H1 (cell line): Measurements from ENCODE around the gene PRDM1. TPM values are rescaled to one million over a fixed set of nuclear protein-coding genes. Genes with fewer than 3 reads are reported as not detected.

ENCODE experiments used
- CTCF ChIA-PET: fragments of 300-600 bp; sonication (Branson Sonifier 250); formaldehyde crosslinking; loops from one replicate; lab custom pipeline; 2021; ENCODE audit not compliant: partially characterized antibody; lab: Charles Lee
- POLR2A ChIA-PET: fragments of 300-600 bp; sonication (Branson Sonifier 250); formaldehyde crosslinking; loops from one replicate; lab custom pipeline; 2021; ENCODE audit warnings: inconsistent platforms; ENCODE audit not compliant: partially characterized antibody; lab: Charles Lee
- DNase-seq, 2 experiments: peaks; one replicate each; pipeline versions ENCODE4 v3.0.0 to v3.0.0-alpha.2; 2010 to 2022; ENCODE audit warnings: low spot score in 2 of 2, low read depth in 1 of 2, mixed read lengths in 1 of 2
- FAIRE-seq: peaks from 2 replicates; lab custom pipeline; 2011; peaks lifted over from hg19 to GRCh38; lab: Jason Lieb, UNC
- H2AFZ ChIP-seq: 2 replicates; pipeline ENCODE4 v1.8.1; 2012; ENCODE audit warnings: low read length, inconsistent platforms
- H2AK5ac ChIP-seq: 2 replicates; pipeline ENCODE4 v1.6.1; 2013; ENCODE audit warnings: low read depth, low read length
- H2BK120ac ChIP-seq: replicated peaks from 2 replicates; pipeline ENCODE3; 2013; ENCODE audit warnings: low read depth, low read length, inconsistent platforms
- H2BK12ac ChIP-seq: 2 replicates; pipeline ENCODE4 v1.6.1; 2013; ENCODE audit warnings: low read depth, low read length
- H2BK15ac ChIP-seq: 2 replicates; pipeline ENCODE4 v1.6.1; 2013; ENCODE audit warnings: low read length
- H2BK20ac ChIP-seq: 2 replicates; pipeline ENCODE4 v1.6.1; 2013; ENCODE audit warnings: low read length
- H2BK5ac ChIP-seq: 2 replicates; pipeline ENCODE4 v1.6.1; 2013; ENCODE audit warnings: low read depth, low read length
- H3K14ac ChIP-seq: 2 replicates; pipeline ENCODE4 v1.6.1; 2013; ENCODE audit warnings: inconsistent platforms; ENCODE audit not compliant: insufficient read length
- H3K18ac ChIP-seq: 2 replicates; pipeline ENCODE4 v1.6.1; 2013; ENCODE audit warnings: low read length; ENCODE audit errors: extremely low read depth
- H3K23ac ChIP-seq: 2 replicates; pipeline ENCODE4 v1.6.1; 2013; ENCODE audit warnings: inconsistent platforms; ENCODE audit not compliant: insufficient read length
- H3K23me2 ChIP-seq: 2 replicates; pipeline ENCODE4 v1.6.1; 2013; ENCODE audit warnings: low read depth, low read length
- H3K27ac ChIP-seq: 2 replicates; pipeline ENCODE4 v1.6.1; 2011; ENCODE audit warnings: low read depth, low read length, inconsistent platforms
- H3K27me3 ChIP-seq, 4 experiments: replicated peaks in 1 of 4; 1 replicate in 1 of 4; 2 replicates in 3 of 4; pipeline versions ENCODE4 v1.6.1 to v1.8.1; 2011 to 2013; ENCODE audit warnings: low read length in 3 of 4, mild to moderate bottlenecking in 3 of 4, inconsistent platforms in 2 of 4, mixed read lengths in 2 of 4, moderate library complexity in 1 of 4; ENCODE audit not compliant: control insufficient read depth in 3 of 4, insufficient read depth in 3 of 4; ENCODE audit errors: extremely low read depth in 1 of 4
- H3K36me3 ChIP-seq, 4 experiments: 2 replicates each; pipeline versions ENCODE4 v1.6.1 to v1.8.1; 2011 to 2013; ENCODE audit warnings: mild to moderate bottlenecking in 4 of 4, low read length in 3 of 4, moderate library complexity in 2 of 4, control low read depth in 1 of 4, inconsistent platforms in 1 of 4; ENCODE audit not compliant: insufficient read depth in 4 of 4, control insufficient read depth in 2 of 4
- H3K4ac ChIP-seq: replicated peaks from 2 replicates; pipeline ENCODE3; 2013; ENCODE audit warnings: low read length, low read depth, mixed read lengths, inconsistent platforms; ENCODE audit not compliant: insufficient read length
- H3K4me1 ChIP-seq, 4 experiments: replicated peaks in 1 of 4; 1 replicate in 1 of 4; 2 replicates in 3 of 4; pipeline versions ENCODE4 v1.6.1 to v1.8.1; 2011 to 2013; ENCODE audit warnings: low read length in 3 of 4, inconsistent platforms in 2 of 4, mixed read lengths in 1 of 4; ENCODE audit not compliant: insufficient read depth in 4 of 4, control insufficient read depth in 3 of 4
- H3K4me2 ChIP-seq, 2 experiments: 2 replicates each; pipeline versions ENCODE4 v1.6.1 to v1.8.1; 2011 to 2013; ENCODE audit warnings: low read depth in 2 of 2, low read length in 2 of 2, control low read depth in 1 of 2, inconsistent platforms in 1 of 2, mild to moderate bottlenecking in 1 of 2; ENCODE audit not compliant: insufficient read depth in 1 of 2
- H3K4me3 ChIP-seq, 4 experiments: fragments of 200-600, 300-600 bp in 1 of 4; sonication (generic), shearing (Covaris generic), sonication (Bioruptor Twin) in 1 of 4; 2 replicates each; pipeline versions ENCODE4 v1.5.1 to v1.8.1; 2011 to 2016; ENCODE audit warnings: low read length in 4 of 4, low read depth in 3 of 4, control low read depth in 2 of 4, inconsistent platforms in 2 of 4, mild to moderate bottlenecking in 2 of 4, mixed read lengths in 1 of 4, moderate library complexity in 1 of 4; ENCODE audit not compliant: insufficient read depth in 2 of 4; ENCODE audit errors: extremely low read depth in 1 of 4
- H3K56ac ChIP-seq: replicated peaks from 2 replicates; pipeline ENCODE3; 2013; ENCODE audit warnings: low read depth, mild to moderate bottlenecking, mixed read lengths, low read length, inconsistent platforms; ENCODE audit not compliant: insufficient read length
- H3K79me1 ChIP-seq: 2 replicates; pipeline ENCODE4 v1.6.1; 2013; ENCODE audit warnings: low read depth, low read length, control low read depth
- H3K79me2 ChIP-seq, 2 experiments: 2 replicates each; pipeline versions ENCODE4 v1.6.1 to v1.8.1; 2012 to 2013; ENCODE audit warnings: low read length in 2 of 2, mild to moderate bottlenecking in 2 of 2, inconsistent platforms in 1 of 2; ENCODE audit not compliant: insufficient read depth in 2 of 2, control insufficient read depth in 1 of 2
- H3K9ac ChIP-seq, 4 experiments: replicated peaks in 1 of 4; 1 replicate in 1 of 4; 2 replicates in 3 of 4; pipeline versions ENCODE4 v1.6.1 to v1.8.1; 2011 to 2013; ENCODE audit warnings: low read depth in 3 of 4, low read length in 3 of 4, control low read depth in 2 of 4, mild to moderate bottlenecking in 2 of 4, moderate library complexity in 2 of 4, inconsistent platforms in 1 of 4; ENCODE audit errors: extremely low read depth in 1 of 4
- H3K9me3 ChIP-seq, 2 experiments: 2 replicates each; pipeline versions ENCODE4 v1.6.1 to v1.8.1; 2012 to 2013; ENCODE audit warnings: mild to moderate bottlenecking in 2 of 2, moderate library complexity in 2 of 2, control low read depth in 1 of 2, inconsistent platforms in 1 of 2, low read depth in 1 of 2, low read length in 1 of 2, mixed read lengths in 1 of 2; ENCODE audit not compliant: insufficient read depth in 2 of 2
- H4K20me1 ChIP-seq, 2 experiments: replicated peaks in 1 of 2; 2 replicates each; pipeline versions ENCODE3 to v1.8.1; 2011 to 2013; ENCODE audit warnings: inconsistent platforms in 2 of 2, low read length in 2 of 2, mild to moderate bottlenecking in 1 of 2; ENCODE audit not compliant: insufficient read depth in 2 of 2, control insufficient read depth in 1 of 2
- H4K5ac ChIP-seq: 2 replicates; pipeline ENCODE4 v1.6.1; 2013; ENCODE audit warnings: low read length, low read depth, mixed read lengths, inconsistent platforms; ENCODE audit not compliant: insufficient read length
- H4K8ac ChIP-seq: 2 replicates; pipeline ENCODE4 v1.8.0; 2013; ENCODE audit warnings: mild to moderate bottlenecking, moderate library complexity, low read length, inconsistent platforms; ENCODE audit not compliant: insufficient read depth; ENCODE audit errors: extremely low read depth
- H4K91ac ChIP-seq: replicated peaks from 2 replicates; pipeline ENCODE3; 2013; ENCODE audit warnings: low read length, mixed read lengths, inconsistent platforms; ENCODE audit not compliant: insufficient read length
- BRCA1 ChIP-seq: IDR thresholded peaks from 2 replicates; pipeline ENCODE4 v1.6.1; 2012; ENCODE audit warnings: low read depth, low read length, improper control_type of control experiment
- CBX8 ChIP-seq: fragments of 300-800, 300-1000 bp; sonication (generic); IDR thresholded peaks from 2 replicates; pipeline ENCODE4 v1.7.1; 2016; ENCODE audit warnings: low read depth, low read length, borderline replicate concordance
- CTBP2 ChIP-seq: IDR thresholded peaks from 2 replicates; pipeline ENCODE4 v1.7.0; 2011; ENCODE audit warnings: borderline replicate concordance, mild to moderate bottlenecking, moderate library complexity, mixed read lengths, low read length; ENCODE audit not compliant: insufficient read depth, insufficient read length
- RAD21 ChIP-seq, 2 experiments: IDR thresholded peaks in 1 of 2; conservative IDR thresholded peaks in 1 of 2; 2 replicates each; pipeline ENCODE4 v1.6.1; 2011; ENCODE audit warnings: low read depth in 2 of 2, low read length in 2 of 2, improper control_type of control experiment in 1 of 2, inconsistent platforms in 1 of 2, mild to moderate bottlenecking in 1 of 2, moderate library complexity in 1 of 2
- TAF1 ChIP-seq: IDR thresholded peaks from 2 replicates; pipeline ENCODE4 v1.6.1; 2011; ENCODE audit warnings: mild to moderate bottlenecking, low read depth, low read length
- TCF12 ChIP-seq: IDR thresholded peaks from 2 replicates; pipeline ENCODE4 v1.6.1; 2011; ENCODE audit warnings: low read depth, mild to moderate bottlenecking, low read length
- WGBS, 2 experiments: shearing (Covaris generic) in 1 of 2; methylation state at CpG; one replicate each; pipeline versions ENCODE4 v1.1.6 to v1.1.7; 2013 to 2015; ENCODE audit warnings: low lambda C conversion rate in 2 of 2, mixed read lengths in 2 of 2, inconsistent platforms in 1 of 2, low coverage in 1 of 2, missing lambda C conversion rate in 1 of 2; ENCODE audit not compliant: insufficient replicate concordance in 2 of 2, insufficient coverage in 1 of 2, insufficient read length in 1 of 2; ENCODE audit errors: extremely low coverage in 1 of 2, missing lambda C conversion rate in 1 of 2; 5-methylcytosine and 5-hydroxymethylcytosine counted together
- polyA plus RNA-seq, 7 experiments: library from polyadenylated mRNA; depleted of rRNA in 3 of 7; stranded (reverse) in 5 of 7; unstranded in 2 of 7; fragments of >200 nt in 5 of 7; fragments of 200-250 nt in 2 of 7; gene quantifications; 1 replicate in 5 of 7; 2 replicates in 1 of 7; 4 replicates in 1 of 7; pipeline versions ENCODE4 v1.2.1 to v1.2.3, GENCODE V29; 2011 to 2013; ENCODE audit warnings: missing spikeins in 2 of 7, mixed read lengths in 2 of 7
- total RNA-seq: library from RNA; stranded (reverse); fragmentation: NEBNext Ultra II Directional; extraction: Animal tissue kit (Norgen Biotek cat#: 25700); gene quantifications from 2 replicates; pipeline ENCODE4 v1.2.1, GENCODE V29; 2021

The PRDM1 gene
- total and polyA plus RNA-seq, 2 of the 8 experiments (the other 6 are each of a cell fraction or from before 2014, with no cell fraction given), result 0.21 to 0.74 TPM

GRCh38 chr6:106115286-106115685 is 29.1 kb downstream of the PRDM1 start:
- Histone ChIP-seq H3K9ac (no peak overlapping the region), H3K23me2 (no peaks in the 10 kb centered on the region; the same call in 1 of the 2 replicates), H3K27me3 (no peaks in the 10 kb centered on the region), H3K14ac (no peak overlapping the region), H3K9me3 (no peaks in the 10 kb centered on the region), H2BK12ac (no peak overlapping the region), H4K5ac (no peak overlapping the region), H2AFZ (no peak overlapping the region), H4K8ac (no peak overlapping the region), H2BK5ac (no peak overlapping the region), H3K4ac (no peak overlapping the region), H3K23ac (no peak overlapping the region), H3K4me3 (no peak overlapping the region), H3K56ac (no peak overlapping the region), H3K79me2 (no peaks in the 10 kb centered on the region), H2BK20ac (no peak overlapping the region), H2BK15ac (no peak overlapping the region), H3K27ac (no peak overlapping the region), H2AK5ac (no peak overlapping the region), H4K91ac (no peak overlapping the region), H3K4me2 (no peak overlapping the region), H2BK120ac (no peak overlapping the region), H3K79me1 (no peaks in the 10 kb centered on the region), H3K36me3 (no peaks in the 10 kb centered on the region), H3K4me1 (no peaks in the 10 kb centered on the region), H4K20me1 (no peaks in the 10 kb centered on the region), H3K18ac (no peak overlapping the region)
- 92% methylated on average over 5 of the region's 5 CpGs; no CpG with 5 or more reads in 1 of the 2 experiments for WGBS, 2 experiments
- FAIRE-seq (no peak), DNase-seq (peak in 1 of 2 experiments; percentile 24)
- POLR2A ChIA-PET, result no interaction called here
- CTCF ChIA-PET, result interaction anchor here (0.6 kb wide), 1 partner anchor 38 kb away, joined by 3 read pairs; no protein-coding TSS in a partner anchor
- no peak for TF ChIP-seq BRCA1
- TF ChIP-seq TAF1, result no peak
- TF ChIP-seq CBX8, result no peak
- TF ChIP-seq RAD21 (IDR thresholded peaks at IDR 0.05 in 1 of 2, conservative IDR thresholded peaks at IDR 0.05 in 1 of 2; ENCODE audit: low read depth in 2 of 2, low read length in 2 of 2), result no peak
- no peak for TF ChIP-seq TCF12
- TF ChIP-seq CTBP2, result no peak
